M059J (cell line): ENCODE results near the gene PCDH15. TPM values are rescaled to one million over a fixed set of nuclear protein-coding genes. Genes with fewer than 3 reads are reported as not detected.
A peak's percentile ranks its signal among the peaks of the same experiment; 100 is the strongest.

Experiments
- DNase-seq: peaks from one replicate; pipeline ENCODE4 v3.0.0-alpha.2; 2012; ENCODE audit warnings: low read depth
- total RNA-seq: library from RNA; depleted of rRNA; stranded (reverse); fragments of >200 nt; shearing (Covaris generic); gene quantifications from 2 replicates; pipeline ENCODE4 v1.2.3, GENCODE V29; 2014

PCDH15 gene
- total RNA-seq, 1 experiment from 2014 or later: not detected

GRCh38 chr10:54708021-54708420 lies 93.0 kb downstream of the PCDH15 start:
- no peak for DNase-seq

GRCh38 chr10:54702583-54703485 lies 98.2 kb downstream of the PCDH15 start:
- peak; percentile 1 for DNase-seq

GRCh38 chr10:54691331-54691730 lies 109.7 kb downstream of the PCDH15 start:
- no peak for DNase-seq

GRCh38 chr10:54682554-54682953 lies 118.5 kb downstream of the PCDH15 start:
- DNase-seq: no peak

GRCh38 chr10:54681136-54681535 lies 119.9 kb downstream of the PCDH15 start:
- DNase-seq: no peak

GRCh38 chr10:54667136-54667535 lies 133.9 kb downstream of the PCDH15 start:
- no peak for DNase-seq

- no peak for DNase-seq
Measured at GRCh38 chr10:54666192-54666591, 134.8 kb downstream of the PCDH15 start.

GRCh38 chr10:54665095-54665494 lies 135.9 kb downstream of the PCDH15 start:
- DNase-seq: no peak

GRCh38 chr10:54660397-54660796 lies 140.6 kb downstream of the PCDH15 start:
- no peak for DNase-seq

- DNase-seq: no peak
Measured at GRCh38 chr10:54656643-54657042, 144.4 kb downstream of the PCDH15 start.

GRCh38 chr10:54653518-54653917 lies 147.5 kb downstream of the PCDH15 start:
- no peak for DNase-seq

- DNase-seq: no peak
Measured at GRCh38 chr10:54650547-54650946, 150.5 kb downstream of the PCDH15 start.

GRCh38 chr10:54622017-54622416 lies 179.0 kb downstream of the PCDH15 start:
- DNase-seq: no peak

- no peak for DNase-seq
Measured at GRCh38 chr10:54620352-54620751, 180.7 kb downstream of the PCDH15 start.

- no peak for DNase-seq
Measured at GRCh38 chr10:54614072-54614471, 187.0 kb downstream of the PCDH15 start.

- no peak for DNase-seq
Measured at GRCh38 chr10:54613162-54613561, 187.9 kb downstream of the PCDH15 start.

GRCh38 chr10:54609423-54609822 lies 191.6 kb downstream of the PCDH15 start:
- DNase-seq: no peak

- no peak for DNase-seq
Measured at GRCh38 chr10:54607983-54608382, 193.0 kb downstream of the PCDH15 start.

- DNase-seq: no peak
Measured at GRCh38 chr10:54594289-54594688, 206.7 kb downstream of the PCDH15 start.

GRCh38 chr10:54587971-54588370 lies 213.1 kb downstream of the PCDH15 start:
- no peak for DNase-seq

- DNase-seq: no peak
Measured at GRCh38 chr10:54585572-54585971, 215.5 kb downstream of the PCDH15 start.

- DNase-seq: no peak
Measured at GRCh38 chr10:54577682-54578081, 223.3 kb downstream of the PCDH15 start.

- no peak for DNase-seq
Measured at GRCh38 chr10:54576541-54576940, 224.5 kb downstream of the PCDH15 start.

GRCh38 chr10:54559498-54559897 lies 241.5 kb downstream of the PCDH15 start:
- no peak for DNase-seq
